Activated CD4-positive, CD25-positive, alpha-beta regulatory T cell (primary cell): ENCODE results near the gene LRTM1.

Experiments used
- DNase-seq, 4 experiments: peaks; one replicate each; lab custom pipeline; 2025; lab: John Stamatoyannopoulos, UW

The LRTM1 gene

DNA sequence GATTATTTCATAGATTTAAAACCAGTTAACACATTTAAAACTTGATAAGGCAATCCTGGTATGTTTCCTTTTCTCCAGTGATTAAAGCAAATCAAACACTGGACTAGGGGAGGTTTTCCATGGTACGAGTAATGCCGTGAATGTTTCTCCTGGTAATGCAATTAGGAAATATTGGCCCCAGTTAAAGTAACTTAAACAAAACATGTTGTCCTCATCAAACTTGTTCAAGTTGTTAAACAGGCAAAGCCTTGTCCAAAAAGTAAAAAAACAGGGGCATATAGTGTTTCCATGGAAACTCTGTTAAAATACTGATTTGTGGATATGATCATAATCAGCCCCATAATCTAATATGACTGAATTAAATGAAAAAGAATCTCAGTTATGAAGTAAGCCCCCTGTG is 13.1 kb upstream of the LRTM1 start:
- DNase-seq = no peak

DNA sequence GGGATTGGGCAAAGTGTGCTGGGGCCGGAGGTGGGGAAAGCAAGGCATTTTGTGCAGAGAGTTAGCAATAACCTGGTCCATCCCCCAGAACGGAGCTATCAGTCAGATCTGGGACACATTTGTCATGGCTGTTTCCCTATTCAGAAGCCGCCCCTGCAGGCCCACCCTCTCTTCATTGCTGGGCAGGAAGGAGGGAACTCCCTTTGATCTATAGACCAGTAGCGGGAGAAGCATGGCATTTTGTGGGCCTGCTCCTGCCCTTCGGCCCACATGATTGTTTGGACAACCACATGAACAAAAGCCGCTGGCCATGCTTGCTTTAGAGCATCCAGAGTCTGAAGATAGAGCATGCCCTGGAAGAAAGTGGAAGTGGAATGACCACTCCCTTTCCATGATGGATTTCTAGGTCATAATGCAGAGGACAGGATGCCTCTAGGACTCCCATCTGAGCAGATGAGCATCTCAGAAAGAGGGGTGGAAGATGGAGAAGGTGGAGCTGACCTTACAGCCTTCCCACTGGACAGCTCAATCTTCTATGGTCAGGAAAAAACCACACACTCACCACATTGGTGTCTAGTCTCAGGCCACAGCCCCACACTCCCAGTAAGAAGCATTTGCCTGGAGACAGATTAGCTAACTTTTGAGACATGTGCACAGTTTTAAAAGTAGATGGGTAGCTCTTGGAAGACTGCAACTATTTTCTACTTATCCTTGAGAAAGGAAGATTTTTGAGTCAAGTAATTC is 11.9 kb upstream of the LRTM1 start:
- no peak for DNase-seq

DNA sequence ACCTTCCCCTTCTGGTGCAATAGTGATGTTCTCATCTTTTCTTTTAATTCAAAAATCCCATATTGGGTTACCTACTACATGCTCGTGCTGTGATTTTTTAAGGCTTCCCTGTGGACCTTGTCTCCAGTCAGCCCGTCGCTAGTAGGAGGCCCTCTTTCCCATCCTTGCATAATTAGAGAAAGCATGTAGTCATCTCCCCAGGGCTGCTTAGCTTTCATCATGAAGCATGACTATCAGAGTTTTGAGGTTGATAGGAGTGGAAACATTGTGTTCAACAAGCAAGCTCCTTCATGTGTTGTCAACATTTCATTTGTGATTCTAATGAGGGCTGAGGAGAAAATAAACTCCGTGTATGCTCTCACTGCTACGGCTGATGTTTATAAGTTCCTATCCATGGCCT is 8.7 kb upstream of the LRTM1 start:
- DNase-seq = no peak

DNA sequence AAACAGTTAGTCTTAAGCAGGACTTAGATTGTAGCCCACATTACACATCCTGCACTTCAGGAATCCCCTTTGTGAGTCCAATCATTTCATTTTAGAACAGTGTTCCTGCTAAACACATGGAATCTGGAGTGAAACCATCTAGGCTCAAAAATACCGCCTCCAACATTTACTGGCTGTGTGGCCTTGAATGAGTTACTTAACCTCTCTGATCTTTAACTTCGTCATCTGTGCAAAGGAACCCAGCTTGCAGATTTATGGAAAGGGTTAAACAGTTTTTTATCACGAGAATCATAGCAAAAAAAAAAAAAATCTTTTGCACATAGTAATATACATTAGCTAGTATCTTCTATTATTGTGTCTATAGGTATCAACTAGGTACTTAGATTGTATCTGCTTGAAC is 8.0 kb upstream of the LRTM1 start:
- DNase-seq = no peak

DNA sequence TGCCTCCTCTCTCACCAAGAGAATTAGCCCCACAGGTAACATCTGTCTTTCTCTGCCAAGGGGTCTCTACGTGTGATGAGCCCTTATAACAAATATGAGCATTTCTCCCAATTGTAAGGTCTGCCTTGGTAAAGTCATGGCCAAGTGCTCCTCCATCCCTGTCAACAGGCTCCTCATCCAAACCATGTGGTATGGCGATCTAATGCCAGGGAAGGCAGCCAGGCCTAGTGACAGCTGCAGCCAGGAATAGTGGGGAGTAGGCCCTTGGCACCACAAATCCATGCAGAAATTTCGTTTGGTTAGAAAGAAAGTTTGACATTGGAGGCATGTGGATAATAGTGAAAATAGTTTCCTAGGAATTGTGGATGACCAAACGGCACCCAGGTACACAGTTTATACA is 4.7 kb upstream of the LRTM1 start:
- DNase-seq = no peak

DNA sequence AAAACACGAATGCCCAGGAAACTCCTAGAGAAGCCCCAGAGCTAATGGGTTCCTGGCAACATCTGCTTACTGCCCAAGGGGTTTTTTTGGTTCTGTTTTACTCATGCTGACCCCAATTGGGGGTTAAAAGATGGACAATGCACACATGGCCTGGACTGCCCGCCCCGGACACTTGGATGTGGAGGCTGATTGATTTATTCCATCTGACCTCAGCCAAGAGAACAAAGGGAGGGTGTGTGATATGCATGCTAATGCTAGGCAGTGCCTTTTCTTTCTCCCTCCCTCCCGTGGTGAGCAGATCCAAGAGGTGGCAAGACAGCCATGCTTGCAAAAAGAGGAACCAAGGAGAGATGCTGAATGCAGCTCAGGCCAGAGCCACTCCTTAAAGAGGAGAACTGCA is 3.3 kb upstream of the LRTM1 start:
- DNase-seq = no peak

DNA sequence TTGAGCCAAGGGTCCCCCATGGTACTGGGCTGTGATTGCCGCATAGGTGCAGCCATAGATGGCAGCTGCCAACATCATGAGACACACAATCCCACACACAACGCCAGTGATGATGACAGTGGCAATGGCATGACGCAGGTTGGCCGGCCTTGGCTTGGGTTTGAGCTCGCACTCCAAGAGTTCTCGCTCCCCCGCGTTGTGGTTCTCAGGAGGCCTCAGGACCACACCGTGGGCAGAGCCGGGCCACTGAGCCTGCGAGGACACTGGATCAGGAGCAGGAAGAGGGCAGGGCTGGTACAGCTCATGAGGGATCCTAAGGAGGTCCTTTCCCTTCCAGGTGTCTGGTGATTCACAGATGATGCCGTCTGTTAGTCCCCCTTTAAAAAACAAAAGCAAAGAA is 9.3 kb downstream of the LRTM1 start:
- DNase-seq = no peak

DNA sequence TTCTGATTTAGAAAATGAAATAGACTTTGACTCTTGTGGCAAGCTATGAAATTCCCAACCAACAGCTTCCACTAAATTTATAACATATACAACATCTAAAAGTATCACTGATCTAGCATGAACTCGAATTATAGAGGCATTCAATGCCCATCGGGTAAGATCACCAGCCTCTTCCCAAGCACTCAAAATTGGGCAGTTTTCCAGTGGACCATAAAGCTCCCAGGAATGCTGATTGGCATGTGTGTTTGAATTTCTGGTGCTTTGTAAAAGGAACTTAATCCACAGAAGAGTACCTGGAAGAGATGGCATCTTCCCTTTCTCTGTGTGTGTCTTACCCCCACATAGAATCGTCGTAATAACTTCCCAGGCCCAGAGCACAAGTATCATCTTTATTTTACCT is 10.0 kb downstream of the LRTM1 start:
- DNase-seq = no peak

DNA sequence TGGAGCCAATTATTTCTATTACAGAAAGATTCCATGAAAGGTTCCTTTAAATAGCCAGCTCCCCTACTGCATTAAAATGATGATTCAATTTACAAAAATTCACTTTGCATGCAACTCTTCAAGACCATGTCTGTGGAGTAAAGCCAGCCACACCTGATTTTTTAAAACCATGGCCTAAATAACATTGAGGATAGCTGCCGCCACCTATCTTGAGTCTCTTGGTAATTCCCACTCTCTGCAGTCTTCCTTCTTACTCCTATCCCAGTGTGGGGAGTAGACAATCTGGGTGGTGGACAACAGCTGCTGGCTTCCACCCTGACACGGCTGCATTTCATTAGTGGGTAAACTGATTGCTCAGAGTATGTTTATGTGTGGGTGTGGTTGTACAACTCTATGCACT is 10.7 kb downstream of the LRTM1 start:
- DNase-seq = no peak

DNA sequence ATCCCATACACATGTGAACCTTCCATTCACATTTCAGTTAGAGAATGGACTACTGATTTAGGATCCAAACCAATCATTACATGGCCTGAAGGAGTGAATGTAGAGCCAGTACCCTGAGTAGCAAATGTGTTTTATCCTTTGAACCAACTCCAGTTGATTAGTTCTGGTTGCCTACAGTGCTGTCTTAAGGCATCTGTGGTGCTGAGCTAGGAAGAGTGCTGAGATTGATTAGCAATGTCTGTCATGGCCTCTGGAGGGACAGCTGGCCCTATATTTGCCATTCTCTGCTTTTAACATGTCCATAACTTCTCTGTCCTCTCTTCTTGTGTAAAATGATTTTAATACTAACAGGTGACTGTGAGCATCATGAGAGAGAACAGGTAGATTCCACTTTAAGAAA is 11.1 kb downstream of the LRTM1 start:
- no peak for DNase-seq

DNA sequence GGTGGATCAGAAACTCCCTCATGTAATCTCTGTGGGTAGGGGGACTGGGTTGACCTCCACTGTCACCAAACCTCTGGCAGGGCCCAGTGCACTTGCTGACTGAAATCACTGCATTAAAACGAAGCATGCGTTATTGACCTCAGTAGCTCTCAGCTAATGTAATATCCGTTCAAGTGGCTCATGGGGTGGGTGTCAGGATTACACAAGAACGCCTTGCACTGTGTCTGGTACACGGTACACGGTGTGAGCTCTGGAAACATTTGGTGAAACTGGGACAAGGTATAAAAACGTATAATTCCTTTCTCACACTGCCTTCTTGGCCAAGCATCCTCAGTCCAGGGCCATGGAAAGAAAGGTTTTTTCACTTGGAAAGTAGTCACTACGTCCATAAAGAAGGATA is 11.9 kb downstream of the LRTM1 start:
- DNase-seq = no peak

DNA sequence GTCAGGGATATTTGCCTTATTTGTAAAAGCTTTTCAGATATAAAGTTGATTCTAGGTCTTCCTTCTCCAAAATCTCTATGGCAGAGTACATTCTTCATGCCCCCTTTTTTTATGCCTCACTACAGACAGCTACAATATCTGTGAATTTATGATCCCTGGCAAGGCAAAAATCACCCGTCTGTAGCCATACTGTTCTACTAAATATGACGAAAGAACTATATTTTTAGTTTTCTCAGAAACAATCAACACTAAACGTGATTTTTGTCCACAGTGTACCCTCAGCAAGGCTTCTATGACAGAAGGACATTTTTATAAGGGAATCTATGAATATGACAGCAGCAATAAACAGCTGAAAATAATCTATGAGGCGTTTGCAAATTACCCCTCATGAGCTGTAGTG is 12.7 kb downstream of the LRTM1 start:
- no peak for DNase-seq

DNA sequence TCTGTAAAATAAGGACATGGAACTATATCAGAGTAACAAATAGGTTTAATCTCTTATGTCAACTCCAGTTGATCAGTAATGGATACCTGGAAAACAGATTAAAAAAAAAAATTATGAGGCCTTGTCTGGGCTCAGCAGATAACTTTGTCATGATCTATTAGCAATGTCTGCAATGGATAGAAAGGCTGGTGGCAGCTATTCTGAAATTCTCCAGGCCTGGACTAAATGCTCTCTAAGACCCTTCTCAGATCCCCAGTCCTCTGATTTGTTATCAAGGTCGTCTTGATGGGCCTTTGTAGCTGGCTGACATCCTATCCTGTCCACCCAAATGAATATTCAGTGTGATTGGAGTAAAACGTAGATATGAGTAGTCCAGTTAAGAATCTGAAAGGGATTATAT is 13.7 kb downstream of the LRTM1 start:
- DNase-seq = no peak

DNA sequence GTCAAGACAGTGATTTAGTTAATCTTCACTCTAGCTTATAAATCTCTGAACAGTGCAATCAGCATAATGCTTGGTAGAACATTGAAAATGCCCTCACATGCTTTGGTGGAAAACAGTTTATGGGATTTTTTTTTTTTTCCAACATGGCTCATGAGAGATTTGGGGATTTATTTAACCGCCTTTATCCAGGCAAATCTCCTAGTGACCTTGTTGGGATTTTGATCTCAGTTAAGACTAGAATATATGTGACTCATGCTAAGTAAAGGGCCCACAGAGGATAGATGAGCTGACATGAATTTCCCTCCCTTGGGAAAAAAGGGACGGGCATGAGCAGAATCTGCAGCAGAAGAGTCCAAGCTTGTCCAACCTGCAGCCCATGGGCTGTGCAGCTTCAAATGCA is 18.7 kb downstream of the LRTM1 start:
- no peak for DNase-seq

DNA sequence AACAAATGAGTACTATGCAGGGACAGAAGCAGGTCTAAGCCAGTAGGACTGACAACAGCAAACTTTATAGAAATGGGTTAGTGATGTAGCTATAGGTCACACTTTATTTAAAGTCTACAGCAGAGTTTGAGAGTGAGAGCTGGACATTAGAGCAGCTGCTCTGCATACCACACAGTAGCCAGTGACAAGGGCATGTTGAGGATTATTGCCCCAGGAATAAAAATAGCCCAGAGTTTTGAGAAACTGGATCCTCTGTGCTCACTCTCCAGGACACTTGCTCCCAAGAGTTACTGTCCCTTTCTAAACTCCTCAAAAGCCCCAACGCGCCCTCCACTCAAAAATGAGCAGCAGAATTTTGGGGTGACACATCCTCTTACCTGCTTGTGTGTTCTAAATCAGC is 21.1 kb downstream of the LRTM1 start:
- DNase-seq = no peak

DNA sequence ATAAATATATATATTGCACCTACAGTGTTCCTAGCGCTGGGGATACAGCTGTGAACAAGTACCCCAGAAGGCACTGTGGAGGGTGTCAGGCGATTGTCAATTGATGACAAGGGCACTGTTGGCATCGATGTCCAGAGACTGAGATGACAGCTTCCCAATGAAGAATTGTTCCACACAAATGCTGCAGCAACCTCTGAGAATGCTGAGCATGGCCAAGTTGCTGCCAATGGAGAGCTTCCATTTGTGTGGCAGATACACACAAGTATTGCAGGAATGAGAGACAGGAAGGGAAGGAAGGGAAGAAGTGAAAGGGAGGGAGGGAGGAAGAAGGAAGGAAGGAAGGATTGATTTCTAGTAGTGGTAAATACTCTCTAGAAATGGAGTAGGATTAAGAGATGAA is 21.9 kb downstream of the LRTM1 start:
- no peak for DNase-seq

DNA sequence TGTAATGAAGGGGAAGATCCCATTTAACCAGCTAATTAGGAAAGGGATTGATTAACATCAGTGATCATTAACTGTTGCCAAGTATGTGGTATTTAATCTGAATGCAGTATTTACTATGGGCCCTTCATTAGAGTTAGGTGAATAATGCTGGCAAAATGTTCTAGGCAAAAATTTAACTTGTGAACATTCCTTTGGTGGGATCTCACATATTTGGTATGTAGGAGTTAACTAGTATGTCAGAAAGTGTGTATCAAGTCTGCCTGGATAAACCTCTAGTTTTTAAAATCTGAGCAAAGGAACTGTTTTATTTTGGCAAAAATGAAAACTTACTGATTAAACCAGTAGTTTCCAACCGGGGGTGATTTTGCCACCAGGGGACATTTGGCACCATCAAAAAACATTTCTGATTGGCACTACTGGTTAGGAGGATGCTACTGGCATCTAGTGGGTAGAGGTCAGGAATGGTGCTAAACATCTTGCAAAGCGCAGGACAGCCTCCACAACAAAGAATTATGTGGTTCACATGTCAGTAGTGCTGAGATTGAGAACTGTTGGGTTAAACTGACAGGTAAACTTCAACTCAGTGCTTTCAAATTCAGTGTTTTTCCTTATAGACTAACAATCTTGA is 22.5 kb downstream of the LRTM1 start:
- DNase-seq = no peak

DNA sequence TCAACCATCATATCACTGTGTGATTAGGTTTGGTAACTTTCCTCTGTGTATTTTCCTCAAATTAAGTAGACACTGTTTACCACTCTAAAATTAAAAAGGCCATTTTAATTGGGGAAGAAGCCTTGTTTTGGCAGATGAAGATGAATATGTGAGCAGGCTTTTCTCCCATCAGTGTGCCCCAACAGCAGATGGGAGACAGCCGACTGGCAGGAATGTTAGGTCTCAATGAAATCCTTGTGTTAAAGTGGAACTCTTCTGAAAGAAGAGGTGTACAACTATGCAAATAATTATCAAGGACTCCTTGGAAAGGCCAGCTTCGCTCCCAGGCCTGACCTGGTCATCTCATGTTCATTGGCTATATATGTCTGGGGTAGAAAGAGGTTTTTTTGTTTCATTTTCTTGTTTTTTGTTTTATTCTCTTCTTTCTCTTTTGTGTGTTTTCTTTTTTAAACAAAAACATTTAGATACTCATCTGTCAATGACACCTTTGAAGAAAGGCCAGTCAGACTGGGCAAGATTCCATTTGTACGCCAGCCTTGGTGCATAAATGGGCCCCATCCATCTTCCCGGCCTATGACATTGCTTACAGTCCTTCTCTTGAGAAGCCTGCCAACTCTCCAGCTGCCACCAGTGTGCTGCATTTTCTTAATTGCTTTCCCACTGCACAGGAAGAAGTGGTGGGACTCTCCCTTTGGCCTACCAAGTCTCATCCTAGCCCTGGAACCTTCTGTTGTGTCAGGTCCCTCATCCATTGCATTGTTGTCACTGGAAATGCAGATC is 25.8 kb downstream of the LRTM1 start:
- DNase-seq = no peak

DNA sequence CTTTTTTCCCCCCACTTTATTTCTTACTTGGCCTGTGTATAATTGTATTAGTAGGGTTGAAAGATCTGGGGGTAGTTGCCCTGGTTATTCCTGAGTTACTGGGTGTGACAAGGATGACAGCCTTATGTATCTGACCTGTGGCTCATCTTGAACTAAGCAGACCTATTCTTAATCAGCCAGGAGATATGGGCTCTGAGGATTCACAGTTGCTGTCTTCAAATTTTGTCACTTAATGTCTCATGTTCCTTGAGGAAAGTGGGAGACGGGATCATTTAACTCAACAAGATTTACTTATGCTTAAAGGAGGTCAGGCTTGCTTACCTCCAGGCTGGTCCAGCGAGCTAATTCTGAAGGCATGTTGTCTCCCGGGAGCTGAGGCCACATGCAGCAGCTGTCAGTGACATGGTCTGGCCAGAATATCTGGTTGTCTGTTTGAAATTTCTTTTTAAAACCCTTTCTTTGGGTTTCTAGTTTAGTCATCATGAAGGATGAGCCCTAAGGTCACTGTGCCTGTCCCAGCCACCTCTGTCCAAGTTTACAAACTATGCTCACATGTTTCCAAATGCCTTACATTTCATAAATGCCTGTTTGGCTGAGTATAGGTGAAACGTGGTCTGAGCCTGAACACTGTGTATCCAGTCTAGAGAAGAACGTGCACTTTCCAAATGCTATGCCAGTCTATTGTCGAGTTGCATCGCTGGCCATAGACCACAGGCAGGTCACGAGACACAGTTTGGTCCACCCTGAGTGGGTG is 26.8 kb downstream of the LRTM1 start:
- DNase-seq = no peak

DNA sequence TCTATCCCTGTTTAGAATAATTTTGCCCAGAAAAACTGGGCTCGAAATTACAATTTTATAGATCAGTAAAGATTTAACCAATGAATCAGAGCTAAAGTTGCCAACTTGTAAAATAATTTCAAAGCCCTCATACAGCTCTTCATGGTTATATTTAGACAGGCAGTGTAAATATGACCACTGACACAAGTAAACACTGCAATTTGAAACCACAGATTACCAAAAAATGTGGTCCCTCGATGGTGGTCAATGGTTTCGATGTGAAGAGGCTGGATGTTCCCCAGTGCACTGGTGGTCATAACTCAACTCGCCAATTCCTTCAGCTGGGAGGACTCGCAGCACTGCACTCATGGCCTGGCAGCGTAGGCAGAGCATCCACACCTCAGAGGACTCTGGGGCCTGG is 28.6 kb downstream of the LRTM1 start:
- no peak for DNase-seq

DNA sequence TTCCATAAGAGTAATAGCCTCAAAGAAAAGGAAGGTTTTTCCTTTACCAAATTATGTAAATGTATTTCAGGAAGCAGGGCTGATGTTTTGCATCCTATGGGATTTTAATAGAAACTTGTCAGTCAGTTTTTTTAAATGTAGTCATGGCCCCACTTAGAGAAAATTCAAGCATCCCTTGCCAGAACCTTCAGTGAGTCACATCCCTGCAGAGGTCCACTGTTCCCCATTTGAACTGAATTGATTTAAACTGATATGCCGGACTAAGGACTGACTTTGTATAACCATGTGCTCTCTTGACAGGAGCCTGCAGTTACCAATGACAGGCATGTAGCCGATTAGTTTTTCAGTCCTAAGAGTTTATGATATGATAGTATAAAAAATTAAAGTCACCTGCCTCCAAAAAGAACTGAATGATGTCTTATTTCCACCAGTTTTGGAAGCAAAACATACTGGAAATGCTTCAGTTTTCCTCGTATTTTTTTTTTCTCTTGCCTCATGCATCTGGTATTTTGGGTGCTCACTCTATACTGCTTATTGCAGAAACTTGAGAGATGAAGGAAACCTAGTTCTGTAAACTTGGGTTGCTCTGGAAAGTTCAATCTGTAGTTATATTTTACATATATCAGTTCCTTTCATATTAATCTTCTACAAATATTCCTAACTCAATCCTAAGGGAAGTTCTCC is 30.7 kb downstream of the LRTM1 start:
- no peak for DNase-seq

DNA sequence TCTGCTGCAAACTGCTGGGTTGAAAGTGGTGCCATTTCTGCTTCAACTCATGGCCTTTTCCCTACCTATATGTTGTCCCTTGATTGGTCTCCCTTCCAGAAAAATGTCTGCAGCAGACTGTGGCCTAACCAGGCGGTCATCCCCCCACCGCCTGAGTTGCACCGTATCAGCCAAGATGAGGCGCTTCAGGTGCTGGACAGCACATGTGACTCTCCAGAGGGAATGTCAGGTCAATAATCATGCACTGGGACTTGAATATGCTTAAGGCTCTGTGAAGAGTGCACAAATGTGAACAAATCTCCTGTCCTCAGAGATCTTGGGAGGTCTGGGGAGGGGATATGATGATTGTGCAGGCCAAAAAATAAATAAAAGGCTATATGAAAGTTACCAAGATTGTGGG is 32.2 kb downstream of the LRTM1 start:
- no peak for DNase-seq
